K562 (cell line): ENCODE results near the gene ADGRB2. TPM values are rescaled to one million over a fixed set of nuclear protein-coding genes. Genes with fewer than 3 reads are reported as not detected.
A peak's percentile ranks its signal among the peaks of the same experiment; 100 is the strongest.

Experiments used
- AFF1 ChIP-seq, 2 experiments: fragments of 450-650 bp; IDR thresholded peaks; 2 replicates each; pipeline ENCODE4 v1.6.1; 2018; ENCODE audit warnings: mild to moderate bottlenecking in 2 of 2, low read depth in 1 of 2; ENCODE audit not compliant: partially characterized antibody in 2 of 2
- CCAR2 ChIP-seq: fragments of 200-400 bp; formaldehyde crosslinking; IDR thresholded peaks from 2 replicates; pipeline ENCODE4 v1.6.1; 2017; ENCODE audit warnings: mild to moderate bottlenecking, low read depth, low read length
- DDX20 ChIP-seq: fragments of 450-650 bp; IDR thresholded peaks from 2 replicates; pipeline ENCODE4 v1.6.1; 2016; ENCODE audit warnings: missing genetic modification characterization, low read depth, mild to moderate bottlenecking, missing compliant biosample characterization, moderate library complexity
- ESRRB ChIP-seq: fragments of 250-450 bp; sonication (Bioruptor Pico); IDR thresholded peaks from 2 replicates; pipeline ENCODE4 v1.5.0; 2020; ENCODE audit warnings: mild to moderate bottlenecking, moderate library complexity, borderline replicate concordance
- FUS ChIP-seq: fragments of 200-400 bp; formaldehyde crosslinking; optimal IDR thresholded peaks from 2 replicates; pipeline ENCODE3; 2017; ENCODE audit warnings: low read depth, low read length
- NFIC ChIP-seq: fragments of 450-650 bp; IDR thresholded peaks from 2 replicates; pipeline ENCODE4 v1.6.1; 2017; ENCODE audit warnings: mild to moderate bottlenecking, inconsistent platforms
- NFRKB ChIP-seq: fragments of 450-650 bp; IDR thresholded peaks from 2 replicates; pipeline ENCODE4 v1.6.1; 2016; ENCODE audit warnings: low read depth
- PKNOX1 ChIP-seq: fragments of 450-650 bp; IDR thresholded peaks from 2 replicates; pipeline ENCODE4 v1.6.1; 2016
- PTBP1 ChIP-seq: fragments of 200-400 bp; formaldehyde crosslinking; IDR thresholded peaks from 2 replicates; pipeline ENCODE4 v1.6.1; 2017; ENCODE audit warnings: low read depth, low read length
- RCOR1 ChIP-seq, 2 experiments: IDR thresholded peaks; 2 replicates each; pipeline ENCODE4 v1.6.1; 2012; ENCODE audit warnings: low read depth in 2 of 2, low read length in 2 of 2, borderline replicate concordance in 1 of 2, improper control_type of control experiment in 1 of 2
- TAF1 ChIP-seq: IDR thresholded peaks from 2 replicates; pipeline ENCODE4 v1.6.1; 2011; ENCODE audit warnings: mild to moderate bottlenecking, low read length, moderate library complexity; ENCODE audit not compliant: insufficient read depth, control insufficient read depth, severe bottlenecking; ENCODE audit errors: extremely low read depth
- TGIF2 ChIP-seq: sonication (generic); formaldehyde crosslinking; IDR thresholded peaks from 2 replicates; pipeline ENCODE4 v1.8.1; 2022; ENCODE audit warnings: mild to moderate bottlenecking, missing genetic modification reagents, moderate library complexity
- YY1 ChIP-seq, 3 experiments: IDR thresholded peaks; 2 replicates each; pipeline ENCODE4 v1.6.1; 2011; ENCODE audit warnings: low read length in 2 of 3, mild to moderate bottlenecking in 2 of 3, moderate library complexity in 2 of 3, borderline replicate concordance in 1 of 3, control low read depth in 1 of 3, low read depth in 1 of 3; ENCODE audit not compliant: insufficient read depth in 3 of 3, insufficient replicate concordance in 2 of 3, control insufficient read depth in 1 of 3, insufficient read length in 1 of 3; ENCODE audit errors: extremely low read depth in 1 of 3
- ZFP36 ChIP-seq: fragments of 150-350 bp; IDR thresholded peaks from 2 replicates; pipeline ENCODE4 v1.6.1; 2018; ENCODE audit warnings: low read length, low read depth; ENCODE audit not compliant: partially characterized antibody
- ZNF174 ChIP-seq: fragments of 250-450 bp; sonication (Bioruptor Pico); IDR thresholded peaks from 2 replicates; pipeline ENCODE4 v1.4.0; 2020; ENCODE audit warnings: mild to moderate bottlenecking
- ZNF561 ChIP-seq: fragments of 450-650 bp; formaldehyde crosslinking; conservative IDR thresholded peaks from 2 replicates; pipeline ENCODE4 v1.4.0; 2020; ENCODE audit warnings: mild to moderate bottlenecking, moderate library complexity
- ZNF695 ChIP-seq: fragments of 450-650 bp; formaldehyde crosslinking; IDR thresholded peaks from 2 replicates; pipeline ENCODE4 v1.4.0; 2020; ENCODE audit warnings: mild to moderate bottlenecking, moderate library complexity
- ZNF780A ChIP-seq: fragments of 250-450 bp; sonication (Bioruptor Pico); IDR thresholded peaks from 2 replicates; pipeline ENCODE4 v1.5.0; 2021; ENCODE audit warnings: mild to moderate bottlenecking
- ZSCAN29 ChIP-seq: fragments of 450-650 bp; IDR thresholded peaks from 2 replicates; pipeline ENCODE4 v1.6.1; 2017
- polyA plus RNA-seq, 8 experiments: library from polyadenylated mRNA; depleted of rRNA in 4 of 8; stranded (reverse) in 5 of 8; unstranded in 3 of 8; fragments of >200 nt; fragmentation: Nextera tagmentation in 2 of 8; fragmentation: Illumina TruSeq in 1 of 8; extraction: Ambion mirVana in 2 of 8; extraction: Trizol in 1 of 8; gene quantifications; 2 replicates each; pipeline versions ENCODE4 v1.2.1 to v1.2.3, GENCODE V29; 2011 to 2014; ENCODE audit warnings: inconsistent platforms in 1 of 8, missing spikeins in 1 of 8
- total RNA-seq, 7 experiments: library from RNA; depleted of rRNA in 6 of 7; stranded (reverse); fragments of >200 nt in 6 of 7; fragmentation: Illumina TruSeq in 2 of 7; extraction: Trizol in 2 of 7; gene quantifications; 2 replicates each; pipeline versions ENCODE4 v1.2.1 to v1.2.3, GENCODE V29; 2011 to 2021; ENCODE audit warnings: low replicate concordance in 1 of 7
- TF ChIP-seq, protein P1 (sequence below): fragments of 450-650 bp; IDR thresholded peaks from 2 replicates; pipeline ENCODE4 v1.7.1; 2018; ENCODE audit warnings: mild to moderate bottlenecking, low read depth; ENCODE audit not compliant: partially characterized antibody

ADGRB2 gene
- total and polyA plus RNA-seq, 9 of the 15 experiments (the other 6 are each of a cell fraction or from before 2014, with no cell fraction given): 0.04 to 0.23 (median 0.20) TPM; not detected in 2

GRCh38 chr1:31778763-31779488, 14.8 kb upstream of the ADGRB2 start (continued):
- TF ChIP-seq TGIF2: no peak
- TF ChIP-seq ZNF174 (CRISPR knock-in tag): no peak
- TF ChIP-seq, protein P1, sequence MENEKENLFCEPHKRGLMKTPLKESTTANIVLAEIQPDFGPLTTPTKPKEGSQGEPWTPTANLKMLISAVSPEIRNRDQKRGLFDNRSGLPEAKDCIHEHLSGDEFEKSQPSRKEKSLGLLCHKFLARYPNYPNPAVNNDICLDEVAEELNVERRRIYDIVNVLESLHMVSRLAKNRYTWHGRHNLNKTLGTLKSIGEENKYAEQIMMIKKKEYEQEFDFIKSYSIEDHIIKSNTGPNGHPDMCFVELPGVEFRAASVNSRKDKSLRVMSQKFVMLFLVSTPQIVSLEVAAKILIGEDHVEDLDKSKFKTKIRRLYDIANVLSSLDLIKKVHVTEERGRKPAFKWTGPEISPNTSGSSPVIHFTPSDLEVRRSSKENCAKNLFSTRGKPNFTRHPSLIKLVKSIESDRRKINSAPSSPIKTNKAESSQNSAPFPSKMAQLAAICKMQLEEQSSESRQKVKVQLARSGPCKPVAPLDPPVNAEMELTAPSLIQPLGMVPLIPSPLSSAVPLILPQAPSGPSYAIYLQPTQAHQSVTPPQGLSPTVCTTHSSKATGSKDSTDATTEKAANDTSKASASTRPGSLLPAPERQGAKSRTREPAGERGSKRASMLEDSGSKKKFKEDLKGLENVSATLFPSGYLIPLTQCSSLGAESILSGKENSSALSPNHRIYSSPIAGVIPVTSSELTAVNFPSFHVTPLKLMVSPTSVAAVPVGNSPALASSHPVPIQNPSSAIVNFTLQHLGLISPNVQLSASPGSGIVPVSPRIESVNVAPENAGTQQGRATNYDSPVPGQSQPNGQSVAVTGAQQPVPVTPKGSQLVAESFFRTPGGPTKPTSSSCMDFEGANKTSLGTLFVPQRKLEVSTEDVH: no peak
- no peak for TF ChIP-seq ZNF561 (CRISPR knock-in tag)
- TF ChIP-seq ZNF780A (CRISPR knock-in tag): no peak
- no peak for TF ChIP-seq NFRKB
- TF ChIP-seq ESRRB (CRISPR knock-in tag): no peak
- no peak for TF ChIP-seq PKNOX1
- TF ChIP-seq AFF1 (IDR thresholded peaks at IDR 0.05; ENCODE audit: low read depth in 1 of 2, partially characterized antibody in 2 of 2): no peak
- TF ChIP-seq TAF1: no peak
- no peak for TF ChIP-seq ZNF695
- no peak for TF ChIP-seq FUS
- TF ChIP-seq CCAR2: no peak
- TF ChIP-seq RCOR1 (IDR thresholded peaks at IDR 0.05; ENCODE audit: borderline replicate concordance in 1 of 2, low read depth in 2 of 2, low read length in 2 of 2): peak in 1 of 2 experiments; percentile 52; a peak in 1 of 4 replicates
- 0 out of 2 replicates have a peak, but pooled peaks have one; percentile 58 for TF ChIP-seq PTBP1
- no peak for TF ChIP-seq ZSCAN29
- peak; percentile 12; the same call in 1 of the 2 replicates for TF ChIP-seq NFIC
- TF ChIP-seq ZFP36: peak; percentile 88
- no peak for TF ChIP-seq DDX20
- peak in 2 of 3 experiments; percentile 23 to 77 for TF ChIP-seq YY1 (IDR thresholded peaks at IDR 0.05; ENCODE audit: borderline replicate concordance in 1 of 3, control insufficient read depth in 1 of 3, extremely low read depth in 1 of 3, insufficient read depth in 3 of 3, insufficient read length in 1 of 3, insufficient replicate concordance in 2 of 3, low read depth in 1 of 3, low read length in 2 of 3)
